Activated CD8-positive, alpha-beta memory T cell treated with anti-CD3 and anti-CD28 coated beads for 4 hours (primary cell): ENCODE data around the gene C15orf61.

Source experiments
- DNase-seq, 2 donors: peaks; one replicate each; pipeline ENCODE4 v3.0.0-alpha.2; 2020; ENCODE audit warnings: low read depth in 2 of 2

Gene C15orf61

DNA sequence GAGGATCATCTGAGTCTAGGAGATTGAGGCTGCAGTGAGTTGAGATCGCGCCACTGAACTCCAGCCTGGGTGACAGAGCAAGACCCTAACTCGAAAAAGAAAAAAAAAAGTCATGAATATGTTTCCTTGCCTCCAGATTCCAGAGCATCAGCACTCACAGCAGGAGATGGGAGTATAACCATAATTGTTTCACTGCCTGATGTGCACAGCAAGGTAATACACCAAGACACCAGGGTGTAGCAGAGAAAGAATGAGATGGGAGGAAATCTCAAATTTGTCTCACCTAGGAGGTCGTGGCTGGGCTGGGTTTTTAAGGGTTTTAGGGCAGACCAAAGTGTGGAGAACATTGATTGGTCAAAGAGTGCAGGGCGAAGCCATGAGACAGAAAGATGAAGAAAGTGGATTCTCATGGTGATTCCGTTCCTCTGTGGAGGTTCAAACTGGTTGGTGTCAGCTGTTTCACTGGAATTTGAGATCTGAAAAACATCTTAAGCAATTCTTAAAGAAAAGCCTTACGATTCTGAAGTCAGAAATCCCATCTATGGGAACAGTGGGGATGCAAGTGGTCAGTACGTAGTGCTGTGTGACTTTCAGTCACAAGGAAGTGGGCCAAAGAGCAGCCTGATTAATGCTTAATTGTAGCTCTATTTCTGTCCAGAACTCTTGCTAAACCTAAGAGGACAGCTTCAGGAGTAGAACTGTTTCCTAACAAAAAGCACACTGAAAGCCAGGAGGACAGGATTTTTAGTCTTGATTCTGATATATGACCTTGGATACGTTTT, 7.8 kb upstream of the C15orf61 start:
- no peak for DNase-seq

DNA sequence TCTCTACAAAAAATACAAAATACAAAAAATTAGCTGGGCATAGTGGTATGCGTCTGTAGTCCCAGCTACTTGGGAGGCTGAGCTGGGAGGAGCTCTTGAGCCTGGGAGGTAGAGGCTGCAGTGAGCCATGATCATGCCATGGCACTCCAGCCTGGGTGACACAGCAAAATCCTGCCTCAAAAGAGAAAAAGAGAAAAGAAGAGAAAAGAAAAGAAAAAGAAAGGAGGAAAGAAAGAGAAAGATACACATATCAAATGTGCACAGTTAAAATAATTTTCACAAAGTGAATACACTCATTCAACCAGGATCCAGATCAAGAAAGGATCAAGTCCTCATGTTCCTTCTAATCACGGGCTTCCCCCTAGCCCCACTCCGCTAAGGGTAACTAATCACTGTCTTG, 5.8 kb upstream of the C15orf61 start:
- no peak for DNase-seq

DNA sequence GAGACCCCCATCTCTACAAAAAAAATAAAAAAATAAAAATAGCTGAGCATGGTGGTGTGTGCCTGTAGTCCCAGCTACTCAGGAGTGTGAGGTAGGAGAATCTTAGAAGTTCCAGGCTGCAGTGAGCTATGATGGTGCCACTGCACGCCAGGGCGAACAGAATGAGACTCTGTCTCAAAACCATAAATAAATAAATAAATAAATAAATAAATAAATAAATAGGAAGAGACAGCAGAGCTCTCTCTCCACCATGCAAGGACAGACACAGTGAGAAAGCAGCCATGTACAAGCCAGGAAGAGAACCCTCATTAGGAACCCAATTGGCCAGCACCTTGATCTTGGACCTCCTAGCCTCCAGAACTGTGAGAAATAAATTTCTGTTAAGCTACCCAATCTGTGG, 5.4 kb upstream of the C15orf61 start:
- no peak for DNase-seq

DNA sequence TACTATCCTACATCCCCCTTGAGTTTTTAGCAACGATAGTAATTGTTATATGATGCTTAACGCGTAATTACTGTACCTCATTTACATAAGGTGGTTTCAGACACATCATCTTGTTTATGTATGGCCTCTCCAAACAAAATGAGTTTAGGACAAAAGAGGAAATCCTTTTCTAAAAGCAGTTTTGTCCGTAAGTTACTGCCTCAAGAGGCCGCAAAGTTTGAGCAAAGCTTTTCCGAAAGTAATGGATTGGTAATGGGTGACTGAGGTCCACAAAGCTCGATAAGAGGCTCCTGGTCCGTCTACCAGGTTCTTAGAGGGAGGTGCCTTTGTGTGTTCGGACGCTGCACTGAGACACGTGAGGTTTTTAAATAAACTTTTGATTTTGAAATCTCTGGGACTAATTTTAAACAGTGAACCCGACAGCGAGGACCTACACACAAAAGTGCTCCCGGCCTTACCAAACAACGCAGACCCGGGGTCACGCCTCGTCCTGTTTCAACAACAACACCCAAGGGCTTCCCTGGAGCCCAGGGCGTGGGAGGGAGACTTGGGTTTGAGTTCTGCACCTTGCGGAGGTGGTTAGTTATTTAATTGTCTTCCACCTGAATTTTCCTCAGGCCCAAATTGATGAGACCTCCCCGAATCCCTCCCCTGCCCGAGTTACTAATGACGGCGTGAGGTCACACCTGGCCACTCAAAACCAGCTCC, 456 bp upstream of the C15orf61 start:
- DNase-seq, result no peak

DNA sequence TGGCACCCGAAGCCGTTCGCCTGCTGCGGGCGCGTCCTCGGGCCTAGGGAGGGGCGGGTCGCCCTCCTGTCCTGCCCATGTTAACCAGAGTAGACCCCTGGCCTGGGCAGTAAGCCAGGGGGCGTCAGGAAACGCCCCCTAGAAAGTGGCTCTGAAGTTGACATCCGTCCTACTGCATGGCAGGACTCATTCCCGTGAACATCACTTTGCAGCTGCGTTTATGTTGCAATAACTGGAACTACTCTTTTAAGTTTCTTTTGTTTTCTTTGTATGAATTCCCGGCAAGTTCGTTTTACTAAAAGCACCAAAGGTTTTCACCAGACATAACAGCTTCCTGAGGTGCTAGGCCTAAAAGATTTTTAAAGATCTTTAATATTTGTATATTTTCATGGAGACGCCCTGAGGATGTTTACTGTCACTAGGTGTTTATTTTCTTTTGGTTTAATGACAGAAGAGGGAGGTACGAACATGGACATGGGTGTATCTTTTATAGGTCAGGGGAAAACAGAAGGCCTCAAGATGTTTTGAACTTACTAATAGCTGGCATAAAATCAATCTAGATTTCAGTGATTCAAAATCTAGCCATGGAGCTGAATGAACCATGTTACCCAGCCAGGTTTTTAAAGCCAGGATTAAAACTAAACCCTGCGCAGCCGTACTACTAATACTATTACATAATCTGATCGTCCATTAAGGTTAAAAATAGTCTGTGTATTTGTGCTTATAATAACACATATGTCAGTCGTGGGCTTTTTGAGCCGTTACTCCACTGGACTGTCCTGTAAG, 1.0 kb downstream of the C15orf61 start:
- DNase-seq, result no peak

DNA sequence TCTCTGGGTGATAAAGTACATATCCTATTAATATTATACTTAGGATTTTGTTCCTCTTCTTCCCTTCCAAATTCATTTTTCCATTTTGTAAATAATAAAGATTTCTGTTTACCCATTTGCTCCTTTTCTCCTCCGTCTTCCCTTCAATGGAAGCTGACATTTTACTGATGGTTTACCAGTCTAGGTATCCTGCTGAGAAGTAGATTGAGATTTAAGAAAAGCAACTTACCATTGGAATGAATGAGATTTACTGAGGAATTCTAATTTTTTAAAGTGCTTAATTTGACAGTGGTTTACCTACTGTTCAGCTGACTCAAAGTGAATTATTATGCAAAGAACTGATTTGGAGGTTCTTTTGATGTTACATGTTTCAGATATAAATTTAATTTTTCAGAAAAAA, 2.4 kb downstream of the C15orf61 start:
- no peak for DNase-seq

DNA sequence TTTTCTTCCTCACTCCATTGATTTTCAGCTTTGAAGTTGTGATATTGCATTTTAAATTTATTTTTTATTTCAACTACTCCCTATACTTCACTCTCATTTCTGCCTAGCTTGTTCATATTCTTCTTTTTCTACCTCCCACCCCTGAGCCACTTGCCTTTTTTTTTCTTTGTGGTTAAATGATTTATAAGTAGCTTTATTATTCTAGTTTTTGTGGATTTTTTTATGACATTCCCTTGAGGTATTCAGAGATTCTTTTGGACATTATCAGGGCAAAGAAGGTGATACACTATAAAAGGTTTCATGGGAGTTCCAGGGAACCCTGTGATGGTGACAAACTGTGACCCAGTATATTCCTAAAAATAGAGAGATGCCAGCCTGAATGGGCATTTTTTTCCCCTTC, 3.3 kb downstream of the C15orf61 start:
- DNase-seq, result no peak

DNA sequence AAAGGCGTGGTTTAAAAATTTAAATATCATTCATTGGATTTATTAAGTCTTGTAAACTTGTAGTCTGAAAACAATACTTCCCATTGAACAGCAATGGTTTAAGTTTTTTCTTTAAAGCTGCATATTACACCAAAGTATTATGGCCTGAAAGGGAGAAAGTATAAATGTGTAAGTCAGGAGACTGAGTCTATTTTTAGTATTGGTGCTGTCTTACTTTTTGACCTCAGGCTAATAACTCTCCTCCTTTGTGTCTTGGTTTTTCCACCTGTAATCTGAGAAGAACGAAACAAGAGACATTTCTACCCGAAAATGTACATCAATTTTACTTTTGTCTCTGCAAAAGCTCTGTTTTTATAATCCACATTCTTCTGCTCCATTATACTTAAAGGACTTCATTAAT, 7.6 kb downstream of the C15orf61 start:
- DNase-seq, result no peak

DNA sequence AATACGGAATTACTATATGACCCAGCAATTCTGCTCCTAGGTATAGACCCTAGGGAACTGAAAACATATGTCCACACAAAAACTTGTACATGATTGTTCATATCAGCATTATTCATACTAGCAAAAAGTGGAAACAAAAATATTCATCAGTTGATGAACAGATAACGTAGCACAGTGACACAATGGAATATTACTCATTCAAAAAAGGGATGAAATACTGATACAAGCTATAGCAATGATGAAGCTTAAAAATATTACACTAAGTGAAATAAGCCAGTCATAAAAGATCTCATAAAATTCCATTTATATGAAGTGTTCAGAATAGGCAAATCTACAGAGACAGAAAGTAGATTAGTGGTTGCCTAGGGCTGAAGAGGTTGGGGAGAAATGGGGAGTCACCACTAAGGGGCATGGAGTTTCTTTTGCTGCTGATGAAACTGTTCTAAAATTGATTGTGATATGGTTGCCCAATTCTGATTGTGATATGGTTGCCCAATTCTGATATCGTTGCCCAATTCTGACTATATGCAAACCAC, 10.5 kb downstream of the C15orf61 start:
- no peak for DNase-seq

DNA sequence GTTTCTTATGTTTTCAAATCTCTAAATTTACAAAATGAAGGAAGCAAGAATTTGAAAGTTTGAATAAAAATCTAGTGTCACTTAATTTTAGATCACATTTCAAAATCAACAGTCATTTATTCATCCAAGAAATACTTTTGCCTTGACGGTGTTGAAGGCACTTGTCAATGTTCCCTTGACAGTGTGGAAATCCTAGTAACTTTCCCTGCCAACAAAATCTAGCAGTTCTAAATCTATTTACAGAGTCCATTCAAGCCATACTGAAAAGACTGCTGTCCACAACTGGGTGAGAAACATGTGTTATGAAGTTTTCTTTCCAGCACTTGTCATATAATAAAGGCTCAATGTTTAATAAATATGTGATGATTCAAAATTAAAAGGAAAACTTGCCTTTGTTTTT, 12.9 kb downstream of the C15orf61 start:
- DNase-seq, result no peak

DNA sequence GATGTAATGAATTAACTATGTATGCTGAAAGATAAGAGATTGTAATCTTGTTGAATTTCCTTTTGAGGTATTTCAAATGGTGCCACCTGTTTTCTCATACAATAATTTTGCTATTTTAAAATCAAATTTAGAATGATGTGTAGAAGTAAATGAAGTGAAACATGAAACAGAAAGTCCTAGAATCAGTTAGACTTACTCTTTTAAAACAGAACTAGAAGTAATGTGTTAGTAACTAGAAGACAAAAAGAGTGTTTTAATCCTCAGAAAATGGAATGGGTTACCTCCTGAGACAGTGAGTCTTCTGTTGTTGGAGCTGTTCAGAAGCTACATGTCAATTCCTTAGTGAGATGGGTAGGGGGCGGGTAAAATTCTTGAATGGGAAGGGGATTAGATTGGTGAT, 13.4 kb downstream of the C15orf61 start:
- no peak for DNase-seq

DNA sequence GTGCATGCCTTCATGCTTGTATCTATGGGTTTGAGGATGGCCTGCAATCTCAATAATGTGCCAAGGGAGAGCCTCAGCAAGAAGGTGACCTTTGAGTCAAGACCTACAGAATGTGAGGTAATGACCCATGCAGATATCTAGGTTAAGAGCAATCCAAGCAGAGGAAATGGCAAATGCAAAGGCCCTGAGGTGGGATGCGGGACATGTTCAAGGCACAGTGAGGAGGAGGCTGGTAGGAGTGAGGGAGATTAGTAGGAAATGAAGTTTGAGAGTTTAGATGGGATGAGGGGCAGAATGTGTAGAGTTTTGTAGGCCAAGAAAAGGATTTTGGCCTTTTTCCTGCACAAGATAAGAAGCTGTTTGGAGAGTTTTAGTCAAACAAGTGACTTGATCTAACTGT, 16.8 kb downstream of the C15orf61 start:
- no peak for DNase-seq

DNA sequence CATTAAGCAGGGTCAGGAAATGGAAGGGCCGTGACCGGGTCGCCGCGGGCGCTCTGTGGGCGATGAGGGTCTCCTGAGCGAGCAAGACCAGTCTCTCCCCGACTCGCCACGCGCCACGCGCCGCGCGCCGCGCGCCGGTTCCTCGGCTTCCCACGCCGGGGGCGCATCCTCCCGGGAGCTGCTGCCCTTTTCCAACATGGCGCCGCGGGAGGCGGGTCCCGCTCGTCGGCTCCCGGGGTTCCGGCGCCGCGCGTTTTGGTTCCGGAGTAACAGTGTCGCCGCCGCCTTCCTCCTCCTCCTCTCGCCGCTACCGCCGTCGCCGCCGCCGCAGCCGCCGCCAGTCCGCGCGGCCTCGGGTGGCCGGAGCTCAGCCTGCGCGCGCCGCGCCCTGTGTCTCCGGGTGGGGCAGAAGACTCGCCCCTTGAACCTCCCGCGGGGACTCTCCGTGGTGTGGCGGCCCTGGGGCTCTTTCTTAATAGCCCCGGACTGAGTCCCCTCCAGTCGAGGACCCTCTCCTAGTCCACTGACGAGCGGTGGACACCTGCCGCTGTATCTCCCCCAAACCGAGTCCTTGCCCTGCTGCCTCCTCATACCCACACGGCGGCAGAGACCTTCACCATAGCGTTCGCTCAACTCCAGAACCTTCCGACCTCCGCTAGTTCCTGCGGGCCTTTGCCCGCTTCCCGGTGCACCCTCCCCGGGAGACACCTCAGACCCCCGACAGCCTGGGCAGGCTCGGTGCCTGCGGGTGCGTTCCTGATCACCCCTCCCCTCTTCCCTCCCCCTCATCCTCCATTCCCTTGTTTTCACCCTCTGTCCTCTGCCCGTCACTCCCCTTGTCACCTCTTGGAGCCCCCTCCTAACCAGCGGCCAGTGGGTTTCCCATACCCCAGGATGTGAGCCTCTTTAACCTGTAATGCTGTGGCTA, 21.8 kb downstream of the C15orf61 start, which contains the start of gene MAP2K5:
Gene MAP2K5 (plus strand): TSS at position 284 of the 928 bp plus-strand sequence. CDS start 633 bp downstream, at position 917.
- peak in 1 of 2 donors; percentile 52 for DNase-seq

DNA sequence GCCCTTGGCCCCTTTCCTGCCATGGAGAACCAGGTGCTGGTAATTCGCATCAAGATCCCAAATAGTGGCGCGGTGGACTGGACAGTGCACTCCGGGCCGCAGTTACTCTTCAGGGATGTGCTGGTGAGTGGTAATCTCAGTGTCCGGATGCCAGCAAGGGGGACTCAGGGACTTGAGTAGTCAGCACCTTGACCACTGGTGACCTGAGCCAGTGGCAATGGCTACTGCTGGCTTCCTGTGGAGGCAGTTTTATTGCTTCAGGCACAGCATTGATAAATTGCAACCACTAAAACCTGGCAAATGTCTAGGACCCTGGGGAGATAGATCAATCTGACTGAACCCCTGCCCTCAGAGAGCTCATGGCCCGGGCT, 22.4 kb downstream of the C15orf61 start:
- DNase-seq, result no peak

DNA sequence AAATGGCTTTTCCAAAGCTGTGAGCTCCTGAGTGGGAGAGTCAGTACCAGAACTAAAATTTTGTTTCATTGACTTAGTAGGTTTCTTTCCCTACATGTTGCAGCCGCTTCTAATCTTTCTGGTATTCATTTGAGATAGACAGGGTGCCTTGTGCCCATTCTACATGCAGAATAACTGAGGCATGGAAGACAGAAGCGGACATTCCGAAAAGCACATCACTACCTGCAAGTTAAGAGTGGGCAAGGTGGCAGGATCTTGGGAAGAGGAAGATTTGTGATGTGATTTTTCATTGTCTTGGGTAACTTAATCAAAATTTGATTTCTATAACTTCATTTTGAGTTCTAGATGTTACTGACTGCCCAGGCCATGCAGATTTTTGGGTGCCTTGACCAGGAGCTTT, 23.5 kb downstream of the C15orf61 start:
- no peak for DNase-seq

DNA sequence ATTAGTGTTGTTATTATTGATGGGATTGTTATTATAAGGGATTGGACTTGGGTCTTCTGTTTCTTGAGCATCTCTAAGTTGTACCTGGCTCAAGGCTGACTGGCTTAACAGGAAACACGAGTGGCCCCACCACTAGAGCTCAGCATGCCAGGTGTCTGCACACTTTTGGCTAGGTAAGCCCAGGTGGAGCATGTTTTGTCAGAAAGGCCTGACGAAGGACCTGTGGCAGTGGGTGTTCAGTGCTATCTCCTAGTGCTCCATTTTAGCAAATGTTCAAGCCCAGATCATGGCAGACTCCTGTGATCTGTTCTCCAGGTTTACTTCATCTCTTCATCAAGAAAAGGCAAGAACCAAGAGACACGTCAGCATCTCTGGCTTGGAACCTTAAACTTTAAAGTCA, 24.9 kb downstream of the C15orf61 start:
- DNase-seq, result no peak

DNA sequence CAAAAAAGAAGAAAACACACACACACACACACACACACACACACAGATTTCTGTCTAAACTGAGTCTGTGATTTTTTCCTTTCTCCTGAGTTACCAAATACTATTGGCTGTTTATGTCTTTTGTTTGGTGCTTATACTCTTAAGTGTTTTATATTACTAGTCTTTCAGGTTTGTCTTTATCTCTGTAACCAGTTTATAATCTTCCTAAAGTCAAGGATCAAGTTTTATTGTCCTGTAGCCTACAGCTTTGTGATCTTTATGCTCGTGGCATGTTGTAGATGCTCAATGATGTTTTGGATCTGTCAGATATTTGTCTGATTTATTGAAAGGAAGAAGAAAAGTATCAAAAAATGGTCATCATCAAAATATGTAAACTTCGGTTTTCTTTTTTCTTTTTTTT, 26.1 kb downstream of the C15orf61 start:
- no peak for DNase-seq

DNA sequence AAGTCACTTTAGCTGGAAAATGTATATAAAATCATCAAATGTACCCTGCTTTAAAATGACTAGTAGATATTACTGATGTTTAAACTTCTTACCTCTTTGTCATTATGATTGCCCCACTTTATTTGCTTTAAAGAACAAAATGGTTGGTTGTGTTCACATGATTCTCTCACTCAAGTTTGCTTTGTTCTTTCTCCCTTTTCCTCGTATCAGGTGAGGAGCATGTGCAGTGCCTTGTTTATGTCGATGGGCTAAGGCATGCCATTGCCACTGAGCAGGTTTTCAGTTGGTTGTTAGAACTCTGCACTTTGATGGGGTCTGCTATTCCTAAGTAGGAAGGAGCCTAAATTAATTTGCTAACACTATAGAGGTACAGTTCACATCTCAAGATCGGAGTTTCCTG, 26.9 kb downstream of the C15orf61 start:
- no peak for DNase-seq

DNA sequence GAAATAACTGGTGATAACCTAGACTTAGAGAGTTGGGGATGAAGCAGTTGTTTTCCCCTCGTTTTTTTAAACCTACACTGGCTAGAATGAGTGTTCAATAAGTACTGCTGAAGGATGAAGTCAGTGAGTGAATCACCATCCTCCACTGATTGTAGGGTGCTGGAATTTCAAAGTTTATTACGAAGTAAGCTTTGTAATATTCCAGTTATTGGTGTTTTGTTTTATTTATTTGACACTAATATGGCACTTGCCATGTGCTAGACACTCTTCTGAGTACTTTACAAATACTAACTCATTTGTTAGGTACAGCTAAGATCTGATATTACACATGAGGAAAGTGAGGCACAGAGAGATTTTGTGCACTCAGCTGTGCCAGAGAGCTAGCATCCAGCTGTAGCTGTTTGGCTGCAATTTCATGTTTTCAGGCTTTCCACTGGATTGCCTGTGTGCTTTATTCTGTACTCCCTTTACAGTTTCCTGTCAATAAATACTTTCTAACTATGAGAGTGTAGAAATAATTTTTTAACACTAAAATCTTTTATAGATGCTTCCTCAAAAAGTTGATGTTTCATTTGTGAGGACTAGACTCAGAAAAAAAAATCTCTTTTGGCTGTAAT, 27.4 kb downstream of the C15orf61 start:
- DNase-seq, result no peak

DNA sequence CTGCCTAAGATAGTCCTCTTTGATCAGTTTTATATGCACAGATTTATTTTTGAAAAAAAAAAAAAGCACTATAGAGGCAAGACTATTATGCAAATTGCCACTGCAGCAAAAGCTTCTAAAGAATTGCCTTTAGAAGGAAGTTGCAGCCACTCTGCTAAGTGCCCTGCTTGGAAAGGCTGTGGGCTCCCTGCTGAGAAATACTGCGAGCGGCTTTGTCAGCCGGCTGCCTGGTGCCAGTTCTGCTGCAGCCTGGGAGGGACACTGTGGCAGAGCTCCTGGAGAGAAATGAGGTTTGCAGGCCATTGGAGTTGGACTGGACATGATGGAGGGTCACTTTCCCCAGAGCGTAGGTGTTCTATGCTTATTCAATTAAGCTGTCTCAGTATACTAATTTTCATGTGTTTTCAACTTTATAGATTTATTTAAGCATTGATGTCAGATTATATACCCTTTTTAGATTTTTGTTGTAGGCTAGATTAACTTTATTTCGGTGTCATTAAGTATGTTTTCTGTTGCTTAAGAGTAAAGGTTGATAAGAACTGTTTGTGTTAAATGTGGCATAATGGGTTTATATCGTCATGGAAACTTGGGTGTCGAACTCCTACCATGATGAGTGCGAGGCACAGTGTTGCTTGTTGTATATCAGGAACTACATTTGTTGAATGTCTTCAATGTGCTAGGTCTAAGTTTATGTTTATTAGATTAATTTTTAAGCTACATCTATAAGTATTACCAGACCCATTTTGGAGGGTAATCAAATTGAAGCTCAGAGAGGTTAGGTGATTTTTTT, 28.1 kb downstream of the C15orf61 start:
- DNase-seq, result no peak
